Measurements from ENCODE around the gene SERPINI1.

The SERPINI1 gene

GRCh38 chr3:167861649-167862048 lies 126.1 kb downstream of the SERPINI1 start:
- no peak overlapping the region for H3K4me3 ChIP-seq (ENCODE audit: low read depth, low read length)
- ChIA-PET POLR2A (no interaction called here), CTCF (no interaction called here)
- no peak for DNase-seq (ENCODE audit: low read depth, low spot score)
- TF ChIP-seq, protein P1, sequence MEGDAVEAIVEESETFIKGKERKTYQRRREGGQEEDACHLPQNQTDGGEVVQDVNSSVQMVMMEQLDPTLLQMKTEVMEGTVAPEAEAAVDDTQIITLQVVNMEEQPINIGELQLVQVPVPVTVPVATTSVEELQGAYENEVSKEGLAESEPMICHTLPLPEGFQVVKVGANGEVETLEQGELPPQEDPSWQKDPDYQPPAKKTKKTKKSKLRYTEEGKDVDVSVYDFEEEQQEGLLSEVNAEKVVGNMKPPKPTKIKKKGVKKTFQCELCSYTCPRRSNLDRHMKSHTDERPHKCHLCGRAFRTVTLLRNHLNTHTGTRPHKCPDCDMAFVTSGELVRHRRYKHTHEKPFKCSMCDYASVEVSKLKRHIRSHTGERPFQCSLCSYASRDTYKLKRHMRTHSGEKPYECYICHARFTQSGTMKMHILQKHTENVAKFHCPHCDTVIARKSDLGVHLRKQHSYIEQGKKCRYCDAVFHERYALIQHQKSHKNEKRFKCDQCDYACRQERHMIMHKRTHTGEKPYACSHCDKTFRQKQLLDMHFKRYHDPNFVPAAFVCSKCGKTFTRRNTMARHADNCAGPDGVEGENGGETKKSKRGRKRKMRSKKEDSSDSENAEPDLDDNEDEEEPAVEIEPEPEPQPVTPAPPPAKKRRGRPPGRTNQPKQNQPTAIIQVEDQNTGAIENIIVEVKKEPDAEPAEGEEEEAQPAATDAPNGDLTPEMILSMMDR (IDR thresholded peaks at IDR 0.05; ENCODE audit: insufficient read depth, low read length, missing control alignments) = no peak

DNA sequence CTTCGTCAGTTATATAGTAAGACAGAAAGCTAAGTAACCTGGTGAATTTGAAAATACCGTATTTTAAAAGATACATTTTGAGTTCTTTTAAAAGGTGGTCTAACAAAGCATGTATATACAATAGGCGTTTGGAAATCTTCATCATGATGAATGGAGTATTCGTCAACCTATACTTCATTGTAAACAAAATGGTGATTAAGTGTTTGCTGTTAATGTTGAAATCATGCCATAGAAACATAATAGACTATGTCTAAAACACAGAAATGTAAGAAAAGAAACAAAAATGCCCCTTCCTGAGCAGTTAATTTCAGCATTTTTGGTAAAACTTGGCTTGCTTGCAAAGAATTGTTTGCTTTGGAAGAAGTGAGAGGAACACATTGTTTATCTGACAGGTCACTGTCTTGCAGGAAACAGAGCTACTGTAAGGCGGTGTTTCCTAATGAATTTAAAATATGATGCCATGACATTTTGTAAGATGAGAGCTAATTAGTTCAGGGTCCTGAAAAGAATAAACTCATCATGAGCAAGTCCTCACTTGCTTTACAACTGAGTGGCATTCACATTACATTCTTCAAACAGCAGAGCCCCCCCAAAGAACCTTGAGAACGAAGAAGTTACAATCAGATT lies 126.7 kb downstream of the SERPINI1 start:
- H3K4me3 ChIP-seq (ENCODE audit: low read depth, low read length) = no peak overlapping the region
- POLR2A ChIA-PET = no interaction called here
- CTCF ChIA-PET = no interaction called here
- DNase-seq (ENCODE audit: low read depth, low spot score) = no peak
- TF ChIP-seq, protein P1 (IDR thresholded peaks at IDR 0.05; ENCODE audit: insufficient read depth, low read length, missing control alignments) = no peak

DNA sequence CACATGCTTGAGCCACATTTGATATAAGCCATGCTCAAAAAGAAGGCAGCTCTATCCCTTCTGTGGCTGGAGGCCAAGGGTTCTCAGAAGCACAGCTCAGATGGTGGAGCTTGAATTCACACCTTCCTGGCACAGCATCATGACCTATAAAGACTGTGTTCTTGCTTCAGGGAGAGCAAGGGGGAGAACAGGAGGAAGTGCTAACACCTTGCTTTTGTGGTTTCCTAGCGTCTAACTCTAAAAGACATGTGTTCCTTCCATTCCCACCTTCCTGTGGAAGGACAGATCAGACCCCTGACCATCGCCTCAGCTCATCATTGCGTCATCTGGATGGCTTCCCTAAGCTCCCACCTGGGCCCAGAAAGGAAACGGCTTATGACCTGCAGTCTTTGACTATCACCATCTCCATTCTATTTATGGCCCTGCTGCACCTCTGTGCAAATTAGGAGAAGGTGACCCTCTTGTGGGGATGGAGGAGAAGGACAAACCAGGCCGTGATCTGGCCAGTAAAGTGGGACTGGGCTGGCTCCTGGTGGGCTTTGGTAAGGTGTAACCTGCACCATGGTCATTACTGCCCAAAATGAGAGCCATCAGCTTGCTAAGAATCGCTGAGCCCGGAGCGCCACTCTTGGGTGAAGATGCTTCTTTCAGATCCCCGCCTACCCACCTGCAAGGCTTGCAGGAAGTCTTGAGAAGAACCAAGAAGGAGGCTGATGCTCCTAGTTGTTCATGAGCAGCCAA lies 128.5 kb downstream of the SERPINI1 start:
- CTCF ChIA-PET = interaction anchor here (1.0 kb wide), 1 partner anchor 18 kb away, joined by 3 read pairs; no protein-coding TSS in a partner anchor
- no peak overlapping the region for H3K4me3 ChIP-seq (ENCODE audit: low read depth, low read length)
- no peak for DNase-seq (ENCODE audit: low read depth, low spot score)
- TF ChIP-seq, protein P1 (IDR thresholded peaks at IDR 0.05; ENCODE audit: insufficient read depth, low read length, missing control alignments) = no peak
- POLR2A ChIA-PET = no interaction called here

- CTCF ChIA-PET = no interaction called here
Observed at GRCh38 chr3:167864552-167864874, 129.0 kb downstream of the SERPINI1 start.

DNA sequence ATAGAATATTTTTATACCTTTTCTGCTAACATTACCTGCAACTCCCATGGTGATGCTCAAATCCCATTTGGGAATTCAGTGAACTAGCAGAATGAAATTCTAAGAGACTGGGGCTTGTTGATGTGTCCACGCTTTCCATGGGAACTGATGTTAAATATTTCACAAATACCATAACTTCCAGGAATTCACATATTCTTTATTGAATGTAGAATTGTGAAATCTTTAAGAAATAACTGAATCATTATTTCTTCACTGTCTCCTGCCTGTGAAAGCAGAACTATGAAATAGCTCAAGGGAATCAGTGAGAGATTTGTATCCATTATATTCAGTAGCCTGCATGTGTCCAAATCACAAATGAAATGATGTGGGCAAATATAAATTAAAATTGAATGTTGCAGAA lies 130.8 kb downstream of the SERPINI1 start:
- H3K4me3 ChIP-seq (ENCODE audit: low read depth, low read length) = no peak overlapping the region
- no peak for DNase-seq (ENCODE audit: low read depth, low spot score)
- ChIA-PET POLR2A (no interaction called here), CTCF (no interaction called here)
- TF ChIP-seq, protein P1 (IDR thresholded peaks at IDR 0.05; ENCODE audit: insufficient read depth, low read length, missing control alignments) = no peak

More at GRCh38 chr3:167864552-167864874, 129.0 kb downstream of the SERPINI1 start:
- POLR2A ChIA-PET = no interaction called here
- no peak for DNase-seq (ENCODE audit: low read depth, low spot score)
- TF ChIP-seq, protein P1 (IDR thresholded peaks at IDR 0.05; ENCODE audit: insufficient read depth, low read length, missing control alignments) = no peak
- no peak overlapping the region for H3K4me3 ChIP-seq (ENCODE audit: low read depth, low read length)

DNA sequence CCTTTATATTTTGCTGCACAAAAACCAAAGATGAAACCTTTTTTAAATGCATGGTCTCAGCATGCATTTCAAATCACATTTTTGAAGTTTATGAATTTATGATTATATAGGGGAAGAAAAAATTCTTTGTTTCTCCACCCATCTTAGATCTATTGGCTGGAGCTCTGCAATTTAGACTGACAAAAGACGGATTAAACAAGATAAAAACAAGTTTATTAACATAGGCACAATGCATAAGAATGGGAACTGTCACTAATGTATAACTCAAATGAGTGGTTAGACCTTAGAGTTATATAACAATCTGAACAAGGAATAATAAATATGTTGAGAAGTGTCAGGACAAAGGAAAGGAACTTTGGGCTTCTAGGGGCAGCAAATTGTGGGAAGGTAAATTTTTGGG lies 132.5 kb downstream of the SERPINI1 start:
- ChIA-PET POLR2A (no interaction called here), CTCF (no interaction called here)
- no peak overlapping the region for H3K4me3 ChIP-seq (ENCODE audit: low read depth, low read length)
- no peak for DNase-seq (ENCODE audit: low read depth, low spot score)
- TF ChIP-seq, protein P1 (IDR thresholded peaks at IDR 0.05; ENCODE audit: insufficient read depth, low read length, missing control alignments) = no peak

All from AG04449 (cell line).